Measurements from ENCODE around the gene TMEM260. TPM values are rescaled to one million over a fixed set of nuclear protein-coding genes. Genes with fewer than 3 reads are reported as not detected.

The TMEM260 gene
- total RNA-seq, 1 donor from 2014 or later: 30.0 TPM

DNA sequence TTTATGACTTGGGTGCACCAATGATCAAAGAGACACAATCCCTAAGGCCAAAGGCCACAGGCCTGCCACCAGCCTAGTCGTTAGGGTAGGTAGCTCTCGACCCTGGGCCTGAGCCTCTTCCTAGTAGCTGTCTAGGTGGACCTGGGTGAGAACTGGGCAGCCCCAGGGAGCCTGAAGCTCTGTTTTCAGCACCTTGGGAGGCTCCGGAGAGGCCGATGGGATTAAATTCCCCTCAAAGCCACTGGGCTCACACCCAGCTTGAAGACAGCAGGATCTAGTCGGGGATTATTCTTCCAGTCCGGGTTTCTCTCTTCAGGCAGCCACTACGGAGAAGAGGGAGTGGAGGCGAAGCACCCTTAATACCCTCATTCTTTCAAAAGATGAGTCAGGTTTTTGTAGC lies 79.8 kb downstream of the TMEM260 start:
- Mint-ChIP-seq H3K4me3 (no peak overlapping the region), H3K27ac (no peak overlapping the region), H3K4me1 (ENCODE audit: unreplicated experiment) (peaks cover 10% of the 10 kb centered on the region), H3K36me3 (no peaks in the 10 kb centered on the region), H3K9me3 (no peaks in the 10 kb centered on the region), H3K27me3 (peaks cover 14% of the 10 kb centered on the region)
- TF ChIP-seq, protein P1, sequence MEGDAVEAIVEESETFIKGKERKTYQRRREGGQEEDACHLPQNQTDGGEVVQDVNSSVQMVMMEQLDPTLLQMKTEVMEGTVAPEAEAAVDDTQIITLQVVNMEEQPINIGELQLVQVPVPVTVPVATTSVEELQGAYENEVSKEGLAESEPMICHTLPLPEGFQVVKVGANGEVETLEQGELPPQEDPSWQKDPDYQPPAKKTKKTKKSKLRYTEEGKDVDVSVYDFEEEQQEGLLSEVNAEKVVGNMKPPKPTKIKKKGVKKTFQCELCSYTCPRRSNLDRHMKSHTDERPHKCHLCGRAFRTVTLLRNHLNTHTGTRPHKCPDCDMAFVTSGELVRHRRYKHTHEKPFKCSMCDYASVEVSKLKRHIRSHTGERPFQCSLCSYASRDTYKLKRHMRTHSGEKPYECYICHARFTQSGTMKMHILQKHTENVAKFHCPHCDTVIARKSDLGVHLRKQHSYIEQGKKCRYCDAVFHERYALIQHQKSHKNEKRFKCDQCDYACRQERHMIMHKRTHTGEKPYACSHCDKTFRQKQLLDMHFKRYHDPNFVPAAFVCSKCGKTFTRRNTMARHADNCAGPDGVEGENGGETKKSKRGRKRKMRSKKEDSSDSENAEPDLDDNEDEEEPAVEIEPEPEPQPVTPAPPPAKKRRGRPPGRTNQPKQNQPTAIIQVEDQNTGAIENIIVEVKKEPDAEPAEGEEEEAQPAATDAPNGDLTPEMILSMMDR (conservative IDR thresholded peaks at IDR 0.05): no peak
- no peak for DNase-seq (ENCODE audit: extremely low spot score, unreplicated experiment)

DNA sequence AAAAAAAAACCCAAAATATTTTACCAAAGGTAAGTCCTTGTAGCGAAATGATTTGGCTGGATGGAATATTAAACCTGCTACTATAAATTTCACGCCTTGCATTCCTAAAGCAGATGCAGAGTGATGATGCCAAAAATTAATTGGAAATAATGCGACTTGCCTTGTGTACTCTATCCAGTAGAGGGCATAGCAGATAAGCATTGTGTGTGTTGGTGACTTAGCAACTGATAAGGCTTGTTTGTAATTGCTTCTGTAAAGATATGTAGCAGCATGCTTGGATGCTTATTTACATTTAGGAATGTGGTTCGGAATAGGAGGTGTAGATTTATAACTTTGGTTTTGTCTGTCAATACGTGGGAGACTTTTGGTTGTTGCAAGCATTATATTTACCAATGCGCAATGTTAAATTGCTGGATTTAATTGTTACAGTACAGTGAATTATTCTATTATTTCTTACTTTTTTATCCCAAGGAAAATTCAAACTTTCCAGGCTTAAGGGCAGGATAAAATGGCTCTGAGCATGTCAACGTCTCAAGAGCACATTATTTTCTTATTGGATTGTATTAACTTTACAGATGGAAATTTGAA lies 80.5 kb downstream of the TMEM260 start:
- Mint-ChIP-seq H3K27me3 (peaks cover 15% of the 10 kb centered on the region), H3K4me3 (no peak overlapping the region), H3K36me3 (no peaks in the 10 kb centered on the region), H3K27ac (no peak overlapping the region), H3K4me1 (ENCODE audit: unreplicated experiment) (peaks cover 10% of the 10 kb centered on the region), H3K9me3 (no peaks in the 10 kb centered on the region)
- TF ChIP-seq, protein P1 (conservative IDR thresholded peaks at IDR 0.05): peak; percentile 83
- no peak for DNase-seq (ENCODE audit: extremely low spot score, unreplicated experiment)

DNA sequence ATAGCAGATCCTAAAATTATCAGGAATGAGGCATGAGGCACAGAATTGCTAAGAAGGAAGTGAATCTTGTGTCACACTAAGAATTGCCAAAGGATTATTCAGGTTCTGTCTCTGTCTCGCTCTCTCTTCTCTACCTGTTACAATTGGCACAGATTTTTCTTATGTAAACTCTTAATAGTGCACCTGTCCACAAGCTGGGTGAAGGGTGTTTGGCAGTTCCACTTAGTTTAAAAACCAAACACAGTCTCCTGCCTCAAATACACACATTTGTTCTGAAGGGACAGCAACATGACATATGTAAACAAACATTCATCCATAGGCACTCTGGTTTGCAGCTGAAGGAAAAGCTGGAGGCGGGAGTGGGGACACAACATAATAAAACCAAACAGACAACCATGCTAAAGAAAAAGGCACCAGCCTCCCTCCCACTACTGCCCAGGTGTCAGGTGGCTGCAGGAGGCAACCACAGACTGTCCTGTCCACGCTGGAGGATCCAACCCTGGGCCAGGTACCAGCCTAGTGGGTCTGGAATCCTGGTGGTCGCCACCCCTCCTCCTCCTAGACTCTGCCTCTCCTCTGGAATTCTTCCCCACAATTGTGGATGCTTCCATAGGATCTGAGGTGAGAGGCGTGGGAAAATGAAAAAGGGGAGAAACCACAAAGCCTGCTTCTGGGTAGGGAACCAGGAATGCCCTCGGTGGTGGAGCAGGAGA lies 81.2 kb downstream of the TMEM260 start:
- peaks cover 15% of the 10 kb centered on the region for H3K27me3 Mint-ChIP-seq
- H3K4me1 Mint-ChIP-seq (ENCODE audit: unreplicated experiment): peaks cover 10% of the 10 kb centered on the region
- DNase-seq (ENCODE audit: extremely low spot score, unreplicated experiment): no peak
- no peak overlapping the region for H3K27ac Mint-ChIP-seq
- peaks cover 5% of the 10 kb centered on the region for H3K36me3 Mint-ChIP-seq
- no peak overlapping the region for H3K4me3 Mint-ChIP-seq
- peaks cover 3% of the 10 kb centered on the region for H3K9me3 Mint-ChIP-seq
- TF ChIP-seq, protein P1 (conservative IDR thresholded peaks at IDR 0.05): no peak

DNA sequence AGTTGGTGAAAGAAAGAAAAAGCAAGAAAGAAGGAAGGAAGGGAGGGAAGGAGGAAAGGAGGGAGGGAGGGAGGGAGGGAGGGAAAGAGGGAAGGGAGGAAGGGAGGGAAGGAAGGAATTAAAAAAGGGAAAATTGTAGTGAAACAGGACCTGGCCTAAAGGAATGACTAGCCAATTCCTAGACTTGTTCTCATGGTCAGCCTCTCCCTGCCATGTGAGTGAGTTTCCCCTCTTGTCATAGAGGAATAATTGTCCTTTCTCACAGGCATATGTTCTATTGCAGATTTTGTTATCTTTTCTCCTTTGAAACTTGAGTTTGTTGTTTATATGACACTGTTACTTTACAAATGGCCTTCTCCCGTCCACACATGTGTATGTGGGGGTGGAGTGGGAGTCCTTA lies 81.9 kb downstream of the TMEM260 start:
- TF ChIP-seq, protein P1 (conservative IDR thresholded peaks at IDR 0.05): no peak

DNA sequence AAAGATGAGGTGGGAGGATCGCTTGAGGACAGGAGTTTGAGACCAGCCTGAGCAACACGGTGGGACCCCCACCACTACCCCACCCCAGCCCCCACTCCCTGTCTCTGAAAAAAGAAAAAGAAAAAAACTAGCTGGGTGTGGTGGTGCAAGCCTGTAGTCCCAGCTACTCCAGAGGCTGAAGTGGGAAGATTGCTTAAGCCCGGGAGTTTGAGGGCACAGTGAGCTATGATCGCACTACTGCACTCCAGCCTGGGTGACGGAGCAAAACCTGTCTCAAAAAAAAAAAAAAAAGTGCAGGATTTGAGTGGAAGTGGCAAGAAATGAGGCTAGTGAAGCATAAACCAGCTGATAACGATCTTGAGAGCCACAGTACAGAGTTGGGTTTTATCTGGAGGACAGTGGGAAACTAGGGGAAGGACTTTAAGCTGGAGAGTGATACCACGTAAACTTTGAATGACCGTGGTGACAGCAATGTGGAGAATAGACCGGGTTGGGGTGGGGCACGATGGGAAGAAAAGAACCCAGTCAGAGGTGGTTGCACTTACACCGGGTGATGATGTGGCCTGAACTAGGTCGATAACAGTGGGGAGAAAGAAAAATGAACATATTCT lies 85.3 kb downstream of the TMEM260 start:
- no peak for DNase-seq (ENCODE audit: extremely low spot score, unreplicated experiment)
- Mint-ChIP-seq H3K4me3 (no peak overlapping the region), H3K36me3 (peaks cover 15% of the 10 kb centered on the region), H3K27me3 (peaks cover 17% of the 10 kb centered on the region), H3K9me3 (peaks cover 7% of the 10 kb centered on the region), H3K4me1 (ENCODE audit: unreplicated experiment) (peaks cover 9% of the 10 kb centered on the region), H3K27ac (no peak overlapping the region)
- TF ChIP-seq, protein P1 (conservative IDR thresholded peaks at IDR 0.05): no peak

More for the DNA sequence above, 81.9 kb downstream of the TMEM260 start:
- peaks cover 15% of the 10 kb centered on the region for H3K27me3 Mint-ChIP-seq
- DNase-seq (ENCODE audit: extremely low spot score, unreplicated experiment): no peak
- H3K27ac Mint-ChIP-seq: no peak overlapping the region
- H3K4me1 Mint-ChIP-seq (ENCODE audit: unreplicated experiment): peaks cover 10% of the 10 kb centered on the region
- H3K36me3 Mint-ChIP-seq: peaks cover 8% of the 10 kb centered on the region
- no peak overlapping the region for H3K4me3 Mint-ChIP-seq
- H3K9me3 Mint-ChIP-seq: peaks cover 7% of the 10 kb centered on the region

All from type B pancreatic cell (in vitro differentiated cells).